ENCODE results near the gene GAS7.

DNA sequence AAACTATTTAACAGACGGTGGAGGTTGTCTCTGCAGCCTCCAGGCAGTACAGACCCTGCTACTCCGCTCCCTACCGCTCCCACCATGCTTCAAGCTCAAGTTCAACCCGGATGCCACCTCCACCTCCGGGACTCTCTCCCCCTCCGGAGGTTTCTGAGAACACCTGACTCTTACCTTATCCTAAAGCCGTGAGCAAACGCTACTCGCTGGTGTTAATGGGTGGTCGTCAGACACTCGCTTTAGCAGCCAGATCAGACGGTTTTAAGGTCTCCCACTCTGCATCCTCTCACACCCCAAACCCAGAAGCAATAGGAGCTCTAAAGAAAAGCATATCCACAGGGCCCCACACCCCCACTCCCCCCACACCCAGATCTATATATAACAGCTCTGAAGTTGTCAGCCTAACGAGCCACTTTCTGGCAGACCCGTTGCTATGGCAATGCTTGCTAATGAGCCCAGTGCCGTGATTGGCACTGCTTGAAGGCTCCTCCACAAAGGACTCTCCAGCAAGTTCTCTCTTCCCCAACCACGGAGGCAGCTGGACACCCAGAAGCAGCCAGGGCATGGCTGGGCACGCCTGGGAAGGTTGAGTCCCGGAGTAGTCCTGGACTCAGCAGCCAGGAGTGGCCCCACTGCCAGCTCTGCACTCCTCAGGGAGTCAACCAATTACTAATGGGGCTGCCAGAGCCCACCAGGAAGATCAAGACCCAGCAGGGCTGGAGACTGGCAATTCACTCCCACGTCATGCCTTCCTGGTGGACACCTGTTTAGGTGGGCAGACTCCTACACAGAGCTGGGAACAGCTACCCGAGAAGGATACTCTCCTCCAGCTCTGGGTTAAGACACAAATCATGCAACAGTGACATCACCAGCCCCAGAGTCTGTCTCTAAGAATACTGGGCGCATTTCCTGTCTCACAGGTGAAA lies 172.2 kb downstream of the GAS7 start:
- TF ChIP-seq, protein P1, sequence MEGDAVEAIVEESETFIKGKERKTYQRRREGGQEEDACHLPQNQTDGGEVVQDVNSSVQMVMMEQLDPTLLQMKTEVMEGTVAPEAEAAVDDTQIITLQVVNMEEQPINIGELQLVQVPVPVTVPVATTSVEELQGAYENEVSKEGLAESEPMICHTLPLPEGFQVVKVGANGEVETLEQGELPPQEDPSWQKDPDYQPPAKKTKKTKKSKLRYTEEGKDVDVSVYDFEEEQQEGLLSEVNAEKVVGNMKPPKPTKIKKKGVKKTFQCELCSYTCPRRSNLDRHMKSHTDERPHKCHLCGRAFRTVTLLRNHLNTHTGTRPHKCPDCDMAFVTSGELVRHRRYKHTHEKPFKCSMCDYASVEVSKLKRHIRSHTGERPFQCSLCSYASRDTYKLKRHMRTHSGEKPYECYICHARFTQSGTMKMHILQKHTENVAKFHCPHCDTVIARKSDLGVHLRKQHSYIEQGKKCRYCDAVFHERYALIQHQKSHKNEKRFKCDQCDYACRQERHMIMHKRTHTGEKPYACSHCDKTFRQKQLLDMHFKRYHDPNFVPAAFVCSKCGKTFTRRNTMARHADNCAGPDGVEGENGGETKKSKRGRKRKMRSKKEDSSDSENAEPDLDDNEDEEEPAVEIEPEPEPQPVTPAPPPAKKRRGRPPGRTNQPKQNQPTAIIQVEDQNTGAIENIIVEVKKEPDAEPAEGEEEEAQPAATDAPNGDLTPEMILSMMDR (conservative IDR thresholded peaks at IDR 0.05 in 1 of 2, IDR thresholded peaks at IDR 0.05 in 1 of 2; ENCODE audit: extremely low read depth in 1 of 2, insufficient read depth in 1 of 2, low read depth in 1 of 2, low read length in 2 of 2) = no peak
- TF ChIP-seq EZH2 (IDR thresholded peaks at IDR 0.05; ENCODE audit: borderline replicate concordance, low read length) = no peak
